ENCODE measurements around the gene GNB3.

GRCh38 chr12:6836851-6837250 is 3.9 kb upstream of the GNB3 start:
- TF ChIP-seq, protein P1, sequence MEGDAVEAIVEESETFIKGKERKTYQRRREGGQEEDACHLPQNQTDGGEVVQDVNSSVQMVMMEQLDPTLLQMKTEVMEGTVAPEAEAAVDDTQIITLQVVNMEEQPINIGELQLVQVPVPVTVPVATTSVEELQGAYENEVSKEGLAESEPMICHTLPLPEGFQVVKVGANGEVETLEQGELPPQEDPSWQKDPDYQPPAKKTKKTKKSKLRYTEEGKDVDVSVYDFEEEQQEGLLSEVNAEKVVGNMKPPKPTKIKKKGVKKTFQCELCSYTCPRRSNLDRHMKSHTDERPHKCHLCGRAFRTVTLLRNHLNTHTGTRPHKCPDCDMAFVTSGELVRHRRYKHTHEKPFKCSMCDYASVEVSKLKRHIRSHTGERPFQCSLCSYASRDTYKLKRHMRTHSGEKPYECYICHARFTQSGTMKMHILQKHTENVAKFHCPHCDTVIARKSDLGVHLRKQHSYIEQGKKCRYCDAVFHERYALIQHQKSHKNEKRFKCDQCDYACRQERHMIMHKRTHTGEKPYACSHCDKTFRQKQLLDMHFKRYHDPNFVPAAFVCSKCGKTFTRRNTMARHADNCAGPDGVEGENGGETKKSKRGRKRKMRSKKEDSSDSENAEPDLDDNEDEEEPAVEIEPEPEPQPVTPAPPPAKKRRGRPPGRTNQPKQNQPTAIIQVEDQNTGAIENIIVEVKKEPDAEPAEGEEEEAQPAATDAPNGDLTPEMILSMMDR (IDR thresholded peaks at IDR 0.05), result no peak
- no peak for TF ChIP-seq CEBPB (IDR thresholded peaks at IDR 0.05)
- TF ChIP-seq HDAC2 (IDR thresholded peaks at IDR 0.05), result no peak
- no peak for TF ChIP-seq RFX5 (IDR thresholded peaks at IDR 0.05)
- no peak for TF ChIP-seq POLR2A (IDR thresholded peaks at IDR 0.05; ENCODE audit: low read length)
- no peak for TF ChIP-seq E2F6 (IDR thresholded peaks at IDR 0.05; ENCODE audit: borderline replicate concordance, low read depth)
- no peak for TF ChIP-seq PHF8 (IDR thresholded peaks at IDR 0.05; ENCODE audit: borderline replicate concordance, low read depth)
- no peak for TF ChIP-seq POLR2AphosphoS2 (conservative IDR thresholded peaks at IDR 0.05; ENCODE audit: low read length)
- no peak for TF ChIP-seq SMC3 (IDR thresholded peaks at IDR 0.05)
- TF ChIP-seq HOXB5 (CRISPR knock-in tag; IDR thresholded peaks at IDR 0.05), result no peak
- no peak for TF ChIP-seq MAZ (IDR thresholded peaks at IDR 0.05; ENCODE audit: borderline replicate concordance, low read depth, low read length)
- no peak for TF ChIP-seq NR3C1 (IDR thresholded peaks at IDR 0.05)
- TF ChIP-seq ZFP36 (IDR thresholded peaks at IDR 0.05; ENCODE audit: borderline replicate concordance, partially characterized antibody), result no peak
- TF ChIP-seq EP300 (IDR thresholded peaks at IDR 0.05), result no peak
